HEK293 (cell line): ENCODE results near the gene CYLC1.

Experiments
- KLF8 ChIP-seq: fragments of 450-650 bp; formaldehyde crosslinking; IDR thresholded peaks from 2 replicates; pipeline ENCODE4 v1.5.1; 2016; ENCODE audit warnings: missing biosample characterization, missing genetic modification characterization
- ZBTB17 ChIP-seq: fragments of 450-650 bp; formaldehyde crosslinking; IDR thresholded peaks from 2 replicates; pipeline ENCODE4 v1.5.1; 2016; ENCODE audit warnings: missing biosample characterization, missing genetic modification characterization
- TF ChIP-seq, protein P1 (sequence below): fragments of 450-650 bp; formaldehyde crosslinking; IDR thresholded peaks from 2 replicates; pipeline ENCODE4 v1.5.1; 2016; ENCODE audit warnings: missing biosample characterization, missing genetic modification characterization
- TF ChIP-seq, protein P2 (sequence below): fragments of 450-650 bp; formaldehyde crosslinking; IDR thresholded peaks from 2 replicates; pipeline ENCODE4 v1.5.0; 2017; ENCODE audit warnings: missing biosample characterization, missing genetic modification characterization, borderline replicate concordance
- TF ChIP-seq, protein P3 (sequence below): fragments of 450-650 bp; formaldehyde crosslinking; optimal IDR thresholded peaks from 2 replicates; pipeline ENCODE3; 2016; ENCODE audit warnings: missing biosample characterization, mild to moderate bottlenecking, missing genetic modification characterization

DNA sequence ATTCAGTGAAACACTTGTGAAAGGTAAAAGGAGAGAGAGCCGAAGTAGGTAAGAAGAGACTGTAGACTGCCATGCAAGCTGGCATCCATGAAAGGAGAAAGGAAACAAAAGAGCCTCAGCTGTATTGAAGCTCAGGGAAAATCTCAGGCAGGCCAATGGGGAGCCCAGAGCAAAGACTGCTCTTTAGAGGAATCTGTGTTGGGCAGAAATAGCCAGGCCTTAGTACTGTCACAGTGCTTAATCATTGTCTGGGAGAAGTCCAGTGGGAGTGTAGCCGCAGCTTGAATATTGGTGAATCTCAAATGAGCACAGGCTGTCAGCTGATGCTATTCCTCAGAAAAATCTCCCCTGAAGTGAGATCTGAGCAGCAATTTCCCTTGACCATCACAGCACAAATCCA is 27.6 kb downstream of the CYLC1 start:
- TF ChIP-seq, protein P1, sequence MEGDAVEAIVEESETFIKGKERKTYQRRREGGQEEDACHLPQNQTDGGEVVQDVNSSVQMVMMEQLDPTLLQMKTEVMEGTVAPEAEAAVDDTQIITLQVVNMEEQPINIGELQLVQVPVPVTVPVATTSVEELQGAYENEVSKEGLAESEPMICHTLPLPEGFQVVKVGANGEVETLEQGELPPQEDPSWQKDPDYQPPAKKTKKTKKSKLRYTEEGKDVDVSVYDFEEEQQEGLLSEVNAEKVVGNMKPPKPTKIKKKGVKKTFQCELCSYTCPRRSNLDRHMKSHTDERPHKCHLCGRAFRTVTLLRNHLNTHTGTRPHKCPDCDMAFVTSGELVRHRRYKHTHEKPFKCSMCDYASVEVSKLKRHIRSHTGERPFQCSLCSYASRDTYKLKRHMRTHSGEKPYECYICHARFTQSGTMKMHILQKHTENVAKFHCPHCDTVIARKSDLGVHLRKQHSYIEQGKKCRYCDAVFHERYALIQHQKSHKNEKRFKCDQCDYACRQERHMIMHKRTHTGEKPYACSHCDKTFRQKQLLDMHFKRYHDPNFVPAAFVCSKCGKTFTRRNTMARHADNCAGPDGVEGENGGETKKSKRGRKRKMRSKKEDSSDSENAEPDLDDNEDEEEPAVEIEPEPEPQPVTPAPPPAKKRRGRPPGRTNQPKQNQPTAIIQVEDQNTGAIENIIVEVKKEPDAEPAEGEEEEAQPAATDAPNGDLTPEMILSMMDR (tag by site-specific recombination) = no peak
- TF ChIP-seq, protein P2, sequence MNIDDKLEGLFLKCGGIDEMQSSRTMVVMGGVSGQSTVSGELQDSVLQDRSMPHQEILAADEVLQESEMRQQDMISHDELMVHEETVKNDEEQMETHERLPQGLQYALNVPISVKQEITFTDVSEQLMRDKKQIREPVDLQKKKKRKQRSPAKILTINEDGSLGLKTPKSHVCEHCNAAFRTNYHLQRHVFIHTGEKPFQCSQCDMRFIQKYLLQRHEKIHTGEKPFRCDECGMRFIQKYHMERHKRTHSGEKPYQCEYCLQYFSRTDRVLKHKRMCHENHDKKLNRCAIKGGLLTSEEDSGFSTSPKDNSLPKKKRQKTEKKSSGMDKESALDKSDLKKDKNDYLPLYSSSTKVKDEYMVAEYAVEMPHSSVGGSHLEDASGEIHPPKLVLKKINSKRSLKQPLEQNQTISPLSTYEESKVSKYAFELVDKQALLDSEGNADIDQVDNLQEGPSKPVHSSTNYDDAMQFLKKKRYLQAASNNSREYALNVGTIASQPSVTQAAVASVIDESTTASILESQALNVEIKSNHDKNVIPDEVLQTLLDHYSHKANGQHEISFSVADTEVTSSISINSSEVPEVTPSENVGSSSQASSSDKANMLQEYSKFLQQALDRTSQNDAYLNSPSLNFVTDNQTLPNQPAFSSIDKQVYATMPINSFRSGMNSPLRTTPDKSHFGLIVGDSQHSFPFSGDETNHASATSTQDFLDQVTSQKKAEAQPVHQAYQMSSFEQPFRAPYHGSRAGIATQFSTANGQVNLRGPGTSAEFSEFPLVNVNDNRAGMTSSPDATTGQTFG = no peak
- no peak for TF ChIP-seq ZBTB17 (tag by site-specific recombination)
- TF ChIP-seq KLF8 (tag by site-specific recombination) = no peak
- TF ChIP-seq, protein P3, sequence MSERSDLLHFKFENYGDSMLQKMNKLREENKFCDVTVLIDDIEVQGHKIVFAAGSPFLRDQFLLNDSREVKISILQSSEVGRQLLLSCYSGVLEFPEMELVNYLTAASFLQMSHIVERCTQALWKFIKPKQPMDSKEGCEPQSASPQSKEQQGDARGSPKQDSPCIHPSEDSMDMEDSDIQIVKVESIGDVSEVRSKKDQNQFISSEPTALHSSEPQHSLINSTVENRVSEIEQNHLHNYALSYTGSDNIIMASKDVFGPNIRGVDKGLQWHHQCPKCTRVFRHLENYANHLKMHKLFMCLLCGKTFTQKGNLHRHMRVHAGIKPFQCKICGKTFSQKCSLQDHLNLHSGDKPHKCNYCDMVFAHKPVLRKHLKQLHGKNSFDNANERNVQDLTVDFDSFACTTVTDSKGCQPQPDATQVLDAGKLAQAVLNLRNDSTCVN (tag by site-specific recombination) = no peak
